A673 (cell line): ENCODE data around the gene CLSTN3. TPM values are rescaled to one million over a fixed set of nuclear protein-coding genes. Genes with fewer than 3 reads are reported as not detected.

ENCODE experiments used
- BruUV-seq: library from RNA; stranded (reverse); fragments of 400-500 nt; replicated peaks from 2 replicates; lab custom pipeline; 2021; lab: Mats Ljungman, UMichigan
- CTCF ChIA-PET: fragments of 300-600 bp; sonication (Branson Sonifier 250); formaldehyde crosslinking; loops from one replicate; lab custom pipeline; 2022; ENCODE audit warnings: antibody characterized with exemption; lab: Charles Lee
- POLR2A ChIA-PET: fragments of 300-600 bp; sonication (Branson Sonifier 250); formaldehyde crosslinking; loops from one replicate; lab custom pipeline; 2022; ENCODE audit warnings: antibody characterized with exemption; ENCODE audit not compliant: low non-redundant PET; lab: Charles Lee
- DNase-seq: peaks from one replicate; pipeline ENCODE4 v3.0.0-alpha.2; 2015; ENCODE audit warnings: low spot score
- H3K27ac ChIP-seq: fragments of 200-600 bp; sonication (generic); 2 replicates; pipeline ENCODE4 v1.5.1; 2016; ENCODE audit warnings: mixed run types, low read depth, mild to moderate bottlenecking, mixed read lengths, antibody characterized with exemption, low read length; ENCODE audit not compliant: poor library complexity, severe bottlenecking
- H3K27me3 ChIP-seq: fragments of 200-600 bp; sonication (generic); replicated peaks from 2 replicates; pipeline ENCODE4 v1.6.1; 2017; ENCODE audit warnings: mixed run types, low read depth, mild to moderate bottlenecking, mixed read lengths, antibody characterized with exemption, low read length; ENCODE audit not compliant: insufficient read depth, poor library complexity
- H3K36me3 ChIP-seq: fragments of 200-600 bp; sonication (generic); 2 replicates; pipeline ENCODE4 v1.6.1; 2016; ENCODE audit warnings: mixed run types, mild to moderate bottlenecking, mixed read lengths, antibody characterized with exemption, low read length; ENCODE audit not compliant: insufficient read depth, poor library complexity, severe bottlenecking
- H3K4me1 ChIP-seq: fragments of 200-600 bp; sonication (generic); 2 replicates; pipeline ENCODE4 v1.6.1; 2017; ENCODE audit warnings: mixed run types, mild to moderate bottlenecking, mixed read lengths, antibody characterized with exemption, low read length; ENCODE audit not compliant: insufficient read depth, poor library complexity, severe bottlenecking
- H3K4me3 ChIP-seq: fragments of 200-600 bp; sonication (generic); 2 replicates; pipeline ENCODE4 v1.5.1; 2016; ENCODE audit warnings: low read depth, mixed run types, mild to moderate bottlenecking, mixed read lengths, low read length; ENCODE audit not compliant: poor library complexity, severe bottlenecking
- H3K9me3 ChIP-seq: fragments of 200-600 bp; sonication (generic); 2 replicates; pipeline ENCODE4 v1.6.1; 2016; ENCODE audit warnings: mixed run types, low read depth, mild to moderate bottlenecking, mixed read lengths, antibody characterized with exemption, low read length; ENCODE audit not compliant: poor library complexity, severe bottlenecking
- EZH2 ChIP-seq: fragments of 200-600 bp; sonication (generic); IDR thresholded peaks from 2 replicates; pipeline ENCODE4 v1.6.1; 2017; ENCODE audit warnings: borderline replicate concordance, low read depth, mild to moderate bottlenecking, mixed read lengths, antibody characterized with exemption, low read length; ENCODE audit not compliant: poor library complexity, severe bottlenecking
- intact Hi-C: fragments of 100-400 bp; cut with micrococcal nuclease; formaldehyde crosslinking; loops from one replicate; pipeline ENCODE4 v1.10.0; 2022; ENCODE audit not compliant: unreplicated experiment
- total RNA-seq: library from RNA; stranded (reverse); gene quantifications from 2 replicates; pipeline ENCODE4 v1.2.3, GENCODE V29; 2021
- TF ChIP-seq, protein P1 (sequence below): fragments of 300-800, 200-600 bp; sonication (generic); conservative IDR thresholded peaks from 2 replicates; pipeline ENCODE4 v1.5.1; 2017; ENCODE audit warnings: low read depth, mild to moderate bottlenecking, antibody characterized with exemption, low read length, moderate library complexity, mixed read lengths

CLSTN3 gene
- total RNA-seq, 1 experiment from 2014 or later: 10.7 TPM

DNA sequence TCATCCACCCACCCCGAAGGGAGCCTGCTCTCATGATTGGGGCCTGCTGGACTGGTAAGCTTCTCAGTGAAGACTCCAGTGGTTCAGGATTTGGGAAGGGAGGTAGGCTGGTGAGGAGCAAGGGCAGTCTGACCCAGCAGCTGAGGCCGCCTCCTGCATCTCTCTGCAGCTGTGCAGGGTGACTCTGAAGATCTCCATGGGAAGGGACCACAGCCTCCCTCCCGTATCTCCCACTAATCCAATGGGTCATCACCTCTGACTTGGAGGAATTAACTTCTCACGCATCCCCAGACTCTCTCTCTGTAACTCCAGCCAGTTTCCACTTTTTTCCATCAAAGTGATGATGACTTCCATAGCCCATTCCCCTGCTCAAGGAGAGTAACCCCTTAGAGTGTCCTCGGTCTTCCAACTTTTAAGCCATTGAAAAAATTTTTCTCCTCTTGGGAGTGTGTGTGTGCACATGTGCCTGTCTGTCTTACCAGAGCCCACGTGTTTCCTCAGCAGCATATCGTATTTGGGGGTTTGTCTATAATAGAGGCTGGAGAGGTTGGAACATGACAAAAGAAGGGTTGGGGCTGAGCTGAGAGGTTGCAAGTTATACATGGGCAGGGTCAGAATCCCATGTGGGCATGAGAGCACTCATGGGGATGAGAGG is 11.3 kb downstream of the CLSTN3 start:
- TF ChIP-seq, protein P1, sequence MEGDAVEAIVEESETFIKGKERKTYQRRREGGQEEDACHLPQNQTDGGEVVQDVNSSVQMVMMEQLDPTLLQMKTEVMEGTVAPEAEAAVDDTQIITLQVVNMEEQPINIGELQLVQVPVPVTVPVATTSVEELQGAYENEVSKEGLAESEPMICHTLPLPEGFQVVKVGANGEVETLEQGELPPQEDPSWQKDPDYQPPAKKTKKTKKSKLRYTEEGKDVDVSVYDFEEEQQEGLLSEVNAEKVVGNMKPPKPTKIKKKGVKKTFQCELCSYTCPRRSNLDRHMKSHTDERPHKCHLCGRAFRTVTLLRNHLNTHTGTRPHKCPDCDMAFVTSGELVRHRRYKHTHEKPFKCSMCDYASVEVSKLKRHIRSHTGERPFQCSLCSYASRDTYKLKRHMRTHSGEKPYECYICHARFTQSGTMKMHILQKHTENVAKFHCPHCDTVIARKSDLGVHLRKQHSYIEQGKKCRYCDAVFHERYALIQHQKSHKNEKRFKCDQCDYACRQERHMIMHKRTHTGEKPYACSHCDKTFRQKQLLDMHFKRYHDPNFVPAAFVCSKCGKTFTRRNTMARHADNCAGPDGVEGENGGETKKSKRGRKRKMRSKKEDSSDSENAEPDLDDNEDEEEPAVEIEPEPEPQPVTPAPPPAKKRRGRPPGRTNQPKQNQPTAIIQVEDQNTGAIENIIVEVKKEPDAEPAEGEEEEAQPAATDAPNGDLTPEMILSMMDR: no peak
- no peak for TF ChIP-seq EZH2
- POLR2A ChIA-PET: no interaction called here
- CTCF ChIA-PET: interaction anchor here (0.6 kb wide), 1 partner anchor 48 kb away, joined by 3 read pairs; the partner anchor contains the start of gene PEX5
- Histone ChIP-seq H3K4me1 (no peaks in the 10 kb centered on the region), H3K9me3 (no peaks in the 10 kb centered on the region), H3K4me3 (no peak overlapping the region), H3K36me3 (no peaks in the 10 kb centered on the region), H3K27me3 (no peaks in the 10 kb centered on the region), H3K27ac (no peak overlapping the region)
- intact Hi-C loops: loop anchor here (1.0 to 2.0 kb wide), 3 partner anchors 47 to 497 kb away; no protein-coding TSS in a partner anchor
- BruUV-seq: no TSS peak
- DNase-seq: no peak

DNA sequence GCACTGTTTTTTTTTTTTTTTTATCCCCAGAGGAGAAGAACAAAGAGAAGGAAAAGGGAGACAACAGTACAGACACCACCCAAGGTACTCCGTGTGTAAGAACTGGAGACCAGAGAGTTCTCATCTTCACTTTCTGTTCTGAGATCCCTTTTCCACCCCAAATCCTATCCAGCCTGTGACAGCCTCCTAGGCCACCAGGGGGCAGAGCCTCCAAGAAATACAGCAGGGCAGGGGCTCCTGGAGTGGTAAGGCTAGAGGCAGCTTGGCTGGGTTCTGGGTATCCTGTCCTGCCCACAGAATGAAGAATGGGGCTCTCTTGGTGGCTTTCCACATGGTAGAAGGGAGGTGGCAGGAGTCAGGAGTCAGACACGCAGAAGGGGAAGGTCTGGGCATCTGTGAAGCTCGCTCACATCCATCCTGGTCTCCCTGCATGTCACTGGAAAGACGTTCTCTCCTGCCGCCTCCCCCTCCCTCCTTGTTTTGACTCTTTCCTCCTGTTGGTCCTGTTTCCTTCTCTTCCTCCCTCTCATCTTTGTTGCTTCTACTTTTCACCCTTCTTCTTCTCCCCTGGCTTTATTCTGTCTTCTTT is 12.0 kb downstream of the CLSTN3 start:
- H3K36me3 ChIP-seq: no peaks in the 10 kb centered on the region
- TF ChIP-seq, protein P1: peak; percentile 85
- no peak for TF ChIP-seq EZH2
- CTCF ChIA-PET: no interaction called here
- no peak overlapping the region for H3K27ac ChIP-seq
- POLR2A ChIA-PET: no interaction called here
- intact Hi-C loops: loop anchor here (1.0 to 2.0 kb wide), 3 partner anchors 46 to 496 kb away; no protein-coding TSS in a partner anchor
- H3K4me3 ChIP-seq: no peak overlapping the region
- peak; percentile 80 for DNase-seq
- H3K4me1 ChIP-seq: no peaks in the 10 kb centered on the region
- no peaks in the 10 kb centered on the region for H3K9me3 ChIP-seq
- BruUV-seq: no TSS peak
- H3K27me3 ChIP-seq: no peaks in the 10 kb centered on the region

DNA sequence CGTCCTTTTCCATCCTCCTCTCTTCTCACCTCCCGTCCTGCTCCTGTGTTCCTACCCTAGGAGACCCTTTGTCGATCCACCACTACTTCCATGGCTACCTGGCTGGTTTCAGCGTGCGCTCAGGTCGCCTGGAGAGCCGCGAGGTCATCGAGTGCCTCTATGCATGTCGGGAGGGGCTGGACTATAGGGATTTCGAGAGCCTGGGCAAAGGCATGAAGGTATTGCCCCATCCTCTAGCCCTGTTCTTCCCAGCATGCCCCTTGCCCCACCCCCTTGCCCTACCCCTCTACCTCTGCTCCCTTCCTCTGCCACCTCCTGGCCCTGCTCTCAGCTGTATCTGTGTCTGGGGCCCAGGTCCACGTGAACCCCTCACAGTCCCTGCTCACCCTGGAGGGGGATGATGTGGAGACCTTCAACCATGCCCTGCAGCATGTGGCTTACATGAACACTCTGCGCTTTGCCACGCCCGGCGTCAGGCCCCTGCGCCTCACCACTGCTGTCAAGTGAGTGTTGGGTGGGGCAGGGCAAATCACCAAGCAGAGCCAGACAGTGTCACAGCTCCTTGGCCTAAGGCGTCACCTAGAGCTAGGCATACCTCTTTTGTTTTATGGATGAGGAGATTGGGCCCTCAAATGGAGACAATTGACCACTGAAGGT is 12.8 kb downstream of the CLSTN3 start:
- ChIA-PET POLR2A (no interaction called here), CTCF (no interaction called here)
- no peak for DNase-seq
- TF ChIP-seq, protein P1: no peak
- no peak for TF ChIP-seq EZH2
- Histone ChIP-seq H3K4me1 (no peaks in the 10 kb centered on the region), H3K4me3 (no peak overlapping the region), H3K36me3 (no peaks in the 10 kb centered on the region), H3K27ac (no peak overlapping the region), H3K9me3 (no peaks in the 10 kb centered on the region), H3K27me3 (no peaks in the 10 kb centered on the region)
- intact Hi-C loops: loop anchor here (1.0 to 2.0 kb wide), 3 partner anchors 45 to 495 kb away; no protein-coding TSS in a partner anchor
- BruUV-seq: no TSS peak
